GM06990 (cell line): ENCODE measurements around the gene THRAP3.
A peak's percentile ranks its signal among the peaks of the same experiment; 100 is the strongest.

Experiments
- DNase-seq: peaks from one replicate; pipeline ENCODE4 v3.0.0-alpha.2; 2011; ENCODE audit not compliant: insufficient read length; ENCODE audit errors: extremely low read depth
- H3K27me3 ChIP-seq: replicated peaks from 2 replicates; pipeline ENCODE4 v1.6.0; 2011; ENCODE audit warnings: low read length; ENCODE audit not compliant: control insufficient read depth, insufficient read depth
- H3K36me3 ChIP-seq: 2 replicates; pipeline ENCODE4 v1.5.1; 2011; ENCODE audit warnings: low read length; ENCODE audit not compliant: control insufficient read depth, insufficient read depth
- H3K4me3 ChIP-seq: replicated peaks from 2 replicates; pipeline ENCODE4 v1.5.1; 2011; ENCODE audit warnings: low read depth, mild to moderate bottlenecking, control low read depth, low read length
- CTCF ChIP-seq: IDR thresholded peaks from 2 replicates; pipeline ENCODE4 v1.5.1; 2011; ENCODE audit warnings: low read length, control low read depth, mild to moderate bottlenecking, inconsistent platforms; ENCODE audit not compliant: insufficient read depth, poor library complexity, severe bottlenecking

THRAP3 gene

DNA sequence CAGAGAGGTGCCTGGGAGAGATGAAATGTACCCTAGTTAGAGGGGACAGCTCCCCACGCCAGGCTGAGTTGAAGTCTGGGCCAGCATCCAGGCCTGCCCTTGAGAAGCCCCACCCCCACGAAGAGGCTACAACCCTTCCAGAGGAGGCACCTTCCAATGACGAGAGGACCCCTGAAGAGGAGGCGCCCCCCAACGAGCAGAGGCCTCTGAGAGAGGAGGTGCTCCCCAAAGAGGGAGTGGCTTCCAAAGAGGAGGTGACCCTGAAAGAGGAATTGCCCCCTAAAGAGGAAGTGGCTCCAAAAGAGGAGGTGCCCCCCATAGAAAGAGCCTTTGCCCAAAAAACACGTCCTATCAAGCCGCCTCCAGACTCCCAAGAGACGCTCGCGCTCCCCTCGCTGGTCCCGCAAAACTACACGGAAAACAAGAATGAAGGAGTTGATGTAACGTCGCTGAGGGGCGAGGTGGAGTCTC, 96.1 kb downstream of the THRAP3 start:
- no peak overlapping the region for H3K4me3 ChIP-seq
- no peaks in the 10 kb centered on the region for H3K36me3 ChIP-seq
- no peaks in the 10 kb centered on the region for H3K27me3 ChIP-seq
- no peak for DNase-seq
- TF ChIP-seq CTCF: no peak

GRCh38 chr1:36320767-36321118, 96.5 kb downstream of the THRAP3 start:
- Histone ChIP-seq H3K36me3 (no peaks in the 10 kb centered on the region), H3K4me3 (peak overlapping the region; percentile 25), H3K27me3 (no peaks in the 10 kb centered on the region)
- no peak for TF ChIP-seq CTCF
- no peak for DNase-seq

- peak; percentile 45 for DNase-seq
- Histone ChIP-seq H3K36me3 (no peaks in the 10 kb centered on the region), H3K27me3 (no peaks in the 10 kb centered on the region), H3K4me3 (peak overlapping the region; percentile 25)
- TF ChIP-seq CTCF: no peak
Measured at GRCh38 chr1:36321119-36321951, 97.1 kb downstream of the THRAP3 start.

GRCh38 chr1:36322041-36322785, 98.0 kb downstream of the THRAP3 start:
- no peaks in the 10 kb centered on the region for H3K27me3 ChIP-seq
- no peak overlapping the region; the same call in none of the 2 replicates for H3K4me3 ChIP-seq
- no peak for TF ChIP-seq CTCF
- DNase-seq: no peak
- H3K36me3 ChIP-seq: no peaks in the 10 kb centered on the region

DNA sequence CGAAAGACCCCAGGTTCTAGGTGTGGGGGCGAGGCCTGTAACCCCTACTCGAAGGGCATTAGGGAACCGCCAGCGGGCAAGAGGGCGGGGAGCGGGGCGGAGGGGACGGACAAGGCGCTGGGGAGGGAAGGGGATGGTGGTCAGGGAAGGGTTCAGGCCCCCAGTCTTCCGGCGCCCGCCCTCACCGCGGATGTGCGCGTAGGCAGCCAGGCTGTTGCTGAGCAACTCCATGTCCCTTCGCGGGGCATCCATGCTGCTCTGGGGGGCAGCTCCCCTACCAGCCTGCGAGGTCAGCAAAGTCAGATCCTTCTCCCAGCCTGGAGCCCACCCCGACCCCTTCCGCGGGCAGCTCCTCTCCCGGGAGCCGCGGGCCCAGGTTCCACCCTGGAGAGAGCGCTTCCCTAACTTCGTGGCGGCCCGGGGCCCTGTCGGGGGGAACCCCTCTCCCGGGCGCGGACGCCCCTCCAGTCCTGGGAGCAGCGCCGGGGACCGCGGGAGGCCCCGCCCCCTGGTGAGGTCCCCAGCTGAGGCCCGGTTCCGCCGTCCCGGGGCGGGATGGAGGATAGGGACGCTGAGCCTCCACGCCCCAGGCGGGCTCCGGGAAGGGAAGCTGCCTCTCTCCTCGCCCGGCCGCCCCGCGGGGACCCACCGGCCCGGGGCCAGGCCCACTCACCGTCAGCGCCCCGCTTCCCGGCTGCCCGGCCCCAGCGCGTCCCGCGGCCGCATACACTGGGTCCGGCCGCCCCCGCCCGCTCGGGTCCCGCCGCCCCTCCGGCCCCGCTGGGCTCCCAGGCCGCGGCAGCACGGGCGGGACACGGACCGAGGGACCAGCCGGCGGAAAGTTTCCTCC, 98.8 kb downstream of the THRAP3 start:
- no peak for TF ChIP-seq CTCF
- no peaks in the 10 kb centered on the region for H3K36me3 ChIP-seq
- DNase-seq: peak; percentile 46
- H3K27me3 ChIP-seq: no peaks in the 10 kb centered on the region
- peak overlapping the region; percentile 63 for H3K4me3 ChIP-seq
